KG1 (cell line): ENCODE data around the gene NAV3.

Experiments
- DNase-seq: peaks from one replicate; lab custom pipeline; 2025; lab: John Stamatoyannopoulos, UW

The NAV3 gene

GRCh38 chr12:77847060-77847541 is 16.4 kb downstream of the NAV3 start:
- DNase-seq = no peak

- no peak for DNase-seq
Measured at GRCh38 chr12:77847680-77848431, 17.2 kb downstream of the NAV3 start.

DNA sequence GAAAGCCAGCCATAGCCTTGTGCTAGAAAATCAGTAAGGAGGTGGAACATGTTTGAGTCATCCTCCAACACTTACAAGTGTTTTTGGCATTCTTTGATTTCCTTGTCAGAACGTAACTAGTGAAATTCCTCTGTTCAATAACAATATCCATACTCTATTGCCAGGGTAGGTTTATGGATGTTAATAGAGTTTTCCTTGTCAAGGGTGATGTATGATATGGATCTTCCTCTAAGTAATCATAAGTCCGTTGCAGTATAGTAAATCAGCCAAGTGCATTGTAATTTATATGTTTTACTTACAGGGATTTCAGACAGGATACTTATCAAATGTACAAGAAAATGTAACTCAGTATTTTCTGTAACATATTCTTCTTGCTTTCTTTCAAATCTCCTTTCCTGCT is 19.4 kb downstream of the NAV3 start:
- no peak for DNase-seq

DNA sequence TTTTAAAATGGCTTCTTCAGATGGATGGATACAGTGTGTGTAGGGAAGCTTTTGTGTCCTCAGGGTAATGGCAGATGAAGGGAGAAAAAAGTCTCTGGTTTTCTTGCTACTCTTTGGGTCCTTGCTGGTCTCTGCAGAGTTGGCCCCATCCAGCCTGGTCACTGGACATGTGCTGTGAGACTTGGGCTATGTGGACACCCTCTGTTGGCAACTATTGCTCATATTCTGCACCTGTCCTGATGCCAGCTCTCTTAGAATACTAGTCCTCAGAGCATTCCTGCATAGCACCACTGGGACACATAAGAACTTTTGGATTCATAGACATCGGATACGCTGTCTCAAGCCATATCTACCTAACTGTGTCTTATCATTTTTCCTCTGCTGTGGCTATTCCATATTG is 20.0 kb downstream of the NAV3 start:
- DNase-seq = no peak

- DNase-seq = no peak
Measured at GRCh38 chr12:77855548-77855947, 24.9 kb downstream of the NAV3 start.

GRCh38 chr12:77861317-77861716 is 30.6 kb downstream of the NAV3 start:
- no peak for DNase-seq

DNA sequence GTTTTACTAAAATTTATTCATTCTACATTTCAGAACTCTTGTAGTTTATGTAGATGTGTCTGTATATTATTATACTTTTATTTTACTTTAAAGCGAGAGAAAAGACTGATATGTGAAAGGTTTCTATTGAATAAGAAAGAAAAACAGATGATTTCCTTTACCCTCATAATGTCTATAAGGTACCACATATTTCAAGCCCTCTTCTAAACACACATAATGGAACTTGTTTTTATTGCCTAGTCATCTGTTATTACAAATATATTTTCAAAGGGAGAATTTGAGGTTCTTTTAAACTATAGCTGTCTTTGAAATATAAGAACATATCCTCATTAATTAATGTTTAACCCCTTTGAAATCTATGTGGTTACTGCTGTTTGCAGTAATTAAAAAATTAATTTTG is 34.5 kb downstream of the NAV3 start:
- DNase-seq = no peak

DNA sequence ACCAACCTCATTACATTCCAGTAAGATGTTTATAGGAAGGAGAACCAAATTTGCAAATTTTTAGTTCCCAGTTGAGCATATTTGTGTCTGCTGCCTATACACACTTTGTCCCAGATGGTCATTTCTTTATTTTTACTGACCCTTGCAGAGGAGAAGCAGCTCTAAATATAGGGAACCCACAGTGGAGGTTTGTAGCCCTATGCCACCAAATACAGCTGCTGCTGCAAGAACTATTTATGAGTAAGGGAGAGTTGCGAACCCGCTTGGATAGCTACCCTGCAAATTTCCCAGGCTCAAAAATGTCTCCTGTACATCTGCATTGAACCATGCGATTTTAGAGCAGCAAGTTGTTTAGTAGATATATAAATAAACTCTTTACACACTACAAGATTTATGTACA is 48.2 kb downstream of the NAV3 start:
- DNase-seq = no peak

- DNase-seq = no peak
Measured at GRCh38 chr12:77882709-77883108, 52.0 kb downstream of the NAV3 start.

DNA sequence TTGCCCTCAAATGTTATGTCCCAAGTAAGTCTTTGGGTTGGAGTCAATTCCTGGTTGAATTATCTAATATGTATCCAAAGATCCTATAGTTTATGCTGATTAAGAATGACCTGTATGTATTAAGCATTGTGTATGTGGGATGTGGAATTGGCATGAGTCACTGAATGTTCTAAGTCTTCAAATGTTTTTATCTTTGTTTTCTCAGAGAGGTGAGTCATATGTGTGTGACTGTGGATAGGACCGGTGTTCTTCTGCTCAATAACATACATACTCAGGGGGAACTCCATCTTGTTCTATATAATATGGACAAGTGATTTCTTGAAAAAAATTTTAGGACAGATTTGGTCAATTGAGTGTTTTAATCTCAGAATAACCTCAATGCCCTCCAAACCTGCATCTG is 57.9 kb downstream of the NAV3 start:
- DNase-seq = no peak

DNA sequence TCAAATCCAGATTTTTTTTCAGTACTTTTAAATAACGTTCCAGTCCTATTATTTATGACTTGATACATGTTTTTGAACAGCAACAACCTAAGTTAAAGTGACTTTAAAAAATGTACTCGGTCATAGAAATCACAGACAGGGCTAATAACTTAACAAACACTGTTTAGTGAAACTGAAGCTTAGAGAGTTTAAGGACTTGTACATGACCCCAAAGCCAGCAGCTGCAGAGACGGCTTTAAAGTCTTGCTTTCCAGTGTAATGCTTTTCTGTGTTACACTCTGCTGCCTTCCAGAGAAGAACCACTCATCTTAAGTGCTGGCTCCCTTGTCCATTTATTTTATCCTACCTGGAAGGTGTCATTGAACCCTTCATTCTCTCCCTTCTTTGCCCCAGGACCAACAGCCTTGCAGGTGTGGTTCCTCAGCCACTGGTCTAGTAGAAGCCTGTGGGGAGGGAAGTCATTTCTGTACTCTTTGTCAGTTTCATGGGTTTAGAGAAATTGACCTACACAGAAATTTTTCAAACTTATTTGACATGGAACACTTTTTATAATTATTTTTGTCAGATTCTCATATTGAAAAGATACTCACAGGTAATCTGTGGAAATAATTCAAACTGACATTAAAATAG is 60.9 kb downstream of the NAV3 start:
- no peak for DNase-seq

GRCh38 chr12:77893918-77894317 is 63.2 kb downstream of the NAV3 start:
- DNase-seq = no peak

DNA sequence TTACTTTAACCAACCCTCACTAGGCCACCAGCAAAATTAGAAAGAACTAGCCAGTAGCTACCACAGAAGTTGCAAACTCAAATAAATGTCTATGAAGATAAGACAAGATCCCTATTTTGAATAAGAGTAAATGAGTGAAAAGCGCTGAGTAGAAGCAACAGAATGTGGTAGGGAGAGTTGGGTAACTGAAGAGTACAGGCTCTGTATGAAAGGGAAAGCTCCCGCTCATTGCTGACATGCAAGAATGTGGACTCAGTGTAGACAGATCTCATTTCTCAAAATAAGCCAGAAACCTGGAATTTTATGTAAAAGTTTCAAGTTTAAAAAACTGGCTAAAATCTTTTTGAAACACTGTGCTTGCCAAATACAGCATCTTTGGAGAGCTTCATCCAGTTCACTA is 63.9 kb downstream of the NAV3 start:
- DNase-seq = no peak

GRCh38 chr12:77895699-77896098 is 65.0 kb downstream of the NAV3 start:
- no peak for DNase-seq

DNA sequence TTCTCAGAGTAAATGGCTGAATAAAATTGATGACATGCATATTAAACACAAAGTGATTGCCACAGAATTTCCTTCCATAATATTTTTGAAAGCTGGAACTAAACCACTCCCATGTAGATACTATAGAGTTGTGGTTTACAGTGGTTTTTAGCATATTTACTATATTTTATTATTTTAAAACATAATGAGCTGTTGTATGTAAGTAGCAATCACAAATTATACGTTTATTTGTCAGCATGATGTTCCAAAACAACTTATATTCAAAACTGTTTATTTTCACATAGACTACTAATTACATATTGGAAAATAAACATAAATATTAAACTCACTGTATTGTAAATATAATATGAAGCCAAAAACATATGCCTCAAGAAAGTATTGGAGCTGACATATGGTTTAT is 77.2 kb downstream of the NAV3 start:
- DNase-seq = no peak

DNA sequence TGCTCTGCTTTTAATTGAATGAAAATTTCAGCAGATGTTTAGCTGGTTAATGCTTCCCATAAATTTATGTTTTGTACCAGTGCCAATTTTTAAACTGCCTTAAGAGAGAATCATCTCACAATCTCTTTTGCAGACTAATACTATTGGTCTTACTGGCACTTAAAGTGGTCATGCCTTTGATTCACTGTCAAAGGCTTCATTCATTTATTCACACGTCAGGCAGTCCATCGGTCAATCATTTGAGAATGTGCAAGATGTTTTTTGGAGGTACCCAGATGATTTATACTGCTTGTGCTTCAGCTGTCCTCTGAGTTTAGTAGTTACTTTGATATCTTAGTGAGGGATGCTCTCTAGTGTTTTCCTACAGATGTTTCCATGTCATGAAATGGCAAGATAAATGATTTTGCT is 83.4 kb downstream of the NAV3 start:
- no peak for DNase-seq

- no peak for DNase-seq
Measured at GRCh38 chr12:77915071-77915600, 84.4 kb downstream of the NAV3 start.

- DNase-seq = no peak
Measured at GRCh38 chr12:77916276-77916675, 85.6 kb downstream of the NAV3 start.

- DNase-seq = no peak
Measured at GRCh38 chr12:77918046-77918445, 87.4 kb downstream of the NAV3 start.

DNA sequence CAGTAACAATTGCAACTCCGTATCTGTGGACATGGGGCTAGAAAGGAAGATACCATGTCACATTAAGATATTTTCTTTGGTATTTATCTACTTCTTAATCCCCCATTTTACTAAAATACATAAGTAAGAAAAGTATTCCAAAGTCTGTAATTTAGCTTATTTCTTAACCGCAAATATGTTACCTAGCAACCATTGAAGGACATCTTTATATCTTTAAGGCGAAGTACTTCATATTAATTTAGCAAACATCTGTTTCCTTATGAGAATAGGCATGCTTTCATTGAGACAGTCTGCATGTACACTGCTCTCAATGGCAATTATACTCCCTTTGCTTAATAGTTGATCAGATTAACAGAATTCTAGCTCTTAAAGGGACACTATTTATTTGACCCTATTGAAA is 88.8 kb downstream of the NAV3 start:
- DNase-seq = no peak

- DNase-seq = no peak
Measured at GRCh38 chr12:77923882-77924281, 93.2 kb downstream of the NAV3 start.

DNA sequence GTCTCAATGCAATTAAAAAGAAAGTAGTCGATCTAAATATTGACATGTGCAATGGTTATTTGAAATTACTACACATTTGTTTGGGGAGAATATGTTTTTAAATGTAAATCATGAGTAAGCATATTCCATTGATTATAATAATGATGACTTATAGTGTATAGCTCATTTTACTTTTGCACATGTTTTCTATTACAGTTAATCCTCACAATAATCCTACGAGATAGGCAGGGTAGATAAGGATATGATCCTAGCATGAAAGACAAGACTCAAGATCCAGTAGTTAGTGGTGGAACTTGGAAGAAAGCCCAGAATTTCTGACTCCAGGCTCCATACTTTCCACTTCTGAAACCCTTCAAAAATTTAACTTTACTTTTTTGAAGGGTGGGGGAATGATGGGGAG is 94.0 kb downstream of the NAV3 start:
- DNase-seq = no peak

DNA sequence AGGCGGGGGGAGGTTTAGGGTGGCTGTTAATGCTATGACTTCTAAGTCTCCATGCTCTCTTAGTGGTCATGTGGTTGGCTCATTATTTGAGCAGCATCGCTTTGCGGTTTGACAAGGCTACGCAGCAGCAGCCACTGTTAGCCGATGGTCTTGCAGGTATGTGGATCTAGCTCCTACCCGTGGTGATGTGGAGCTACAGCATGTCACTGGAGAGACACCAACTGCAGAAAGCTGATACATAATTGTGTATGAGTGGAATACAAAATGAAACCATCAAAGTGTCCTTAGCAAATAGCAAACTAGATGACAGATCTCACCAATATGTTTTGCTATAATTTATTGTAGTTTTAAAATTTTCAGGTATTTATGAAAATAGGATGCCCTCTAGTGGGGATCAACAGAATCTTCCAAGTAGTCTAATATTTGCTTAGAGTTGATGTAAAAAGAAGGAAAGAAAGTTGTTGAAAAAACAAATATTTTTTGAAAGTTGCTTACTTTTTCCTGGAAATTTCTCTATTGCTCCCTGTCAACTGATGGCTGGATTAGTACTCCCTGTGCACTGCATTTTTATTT is 94.9 kb downstream of the NAV3 start:
- peak; percentile 53 for DNase-seq
